Measurements from ENCODE around the gene PHACTR4. TPM values are rescaled to one million over a fixed set of nuclear protein-coding genes. Genes with fewer than 3 reads are reported as not detected.
A peak's percentile ranks its signal among the peaks of the same experiment; 100 is the strongest.

PHACTR4 gene
- total RNA-seq = 4.4 and 6.9 TPM in 2 replicates
- 5.5 and 8.4 TPM in 2 replicates for polyA plus RNA-seq
- polyA plus RNA-seq (2012) = 13.5 and 13.6 TPM in 2 replicates
- 20.1 and 30.6 TPM in 2 replicates for polyA minus RNA-seq (ENCODE audit: low replicate concordance)

GRCh38 chr1:28369371-28370238 lies at the start of gene PHACTR4:
Gene PHACTR4, plus strand, starts transcription at chr1:28369740. Its CDS starts 37,708 bp downstream, at chr1:28407448.
- H3K27me3 ChIP-seq (ENCODE audit: control insufficient read depth, insufficient read depth, low read length) = no peaks in the 10 kb centered on the region
- H3K36me3 ChIP-seq (ENCODE audit: control insufficient read depth, insufficient read depth, low read length) = no peaks in the 10 kb centered on the region
- peak within 1 kb of the TSS; percentile 87 for H3K27ac ChIP-seq (ENCODE audit: insufficient read depth, low read length)
- peak; percentile 91 to 93 for DNase-seq (ENCODE audit: low read depth in 2 of 2)
- TF ChIP-seq, protein P1, sequence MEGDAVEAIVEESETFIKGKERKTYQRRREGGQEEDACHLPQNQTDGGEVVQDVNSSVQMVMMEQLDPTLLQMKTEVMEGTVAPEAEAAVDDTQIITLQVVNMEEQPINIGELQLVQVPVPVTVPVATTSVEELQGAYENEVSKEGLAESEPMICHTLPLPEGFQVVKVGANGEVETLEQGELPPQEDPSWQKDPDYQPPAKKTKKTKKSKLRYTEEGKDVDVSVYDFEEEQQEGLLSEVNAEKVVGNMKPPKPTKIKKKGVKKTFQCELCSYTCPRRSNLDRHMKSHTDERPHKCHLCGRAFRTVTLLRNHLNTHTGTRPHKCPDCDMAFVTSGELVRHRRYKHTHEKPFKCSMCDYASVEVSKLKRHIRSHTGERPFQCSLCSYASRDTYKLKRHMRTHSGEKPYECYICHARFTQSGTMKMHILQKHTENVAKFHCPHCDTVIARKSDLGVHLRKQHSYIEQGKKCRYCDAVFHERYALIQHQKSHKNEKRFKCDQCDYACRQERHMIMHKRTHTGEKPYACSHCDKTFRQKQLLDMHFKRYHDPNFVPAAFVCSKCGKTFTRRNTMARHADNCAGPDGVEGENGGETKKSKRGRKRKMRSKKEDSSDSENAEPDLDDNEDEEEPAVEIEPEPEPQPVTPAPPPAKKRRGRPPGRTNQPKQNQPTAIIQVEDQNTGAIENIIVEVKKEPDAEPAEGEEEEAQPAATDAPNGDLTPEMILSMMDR (conservative IDR thresholded peaks at IDR 0.05 in 1 of 2, IDR thresholded peaks at IDR 0.05 in 1 of 2; ENCODE audit: low read depth in 1 of 2, low read length in 2 of 2) = no peak
- no peak for TF ChIP-seq EZH2 (IDR thresholded peaks at IDR 0.05; ENCODE audit: low read length, missing control alignments)
- no peaks in the 10 kb centered on the region for H3K9me3 ChIP-seq (ENCODE audit: control insufficient read depth, insufficient read depth, low read depth, low read length)
- peak within 1 kb of the TSS; percentile 95 for H3K4me2 ChIP-seq (ENCODE audit: extremely low read depth, insufficient read depth, low read length)
- no peaks in the 10 kb centered on the region for H4K20me1 ChIP-seq (ENCODE audit: control insufficient read depth, extremely low read depth, insufficient read depth, low read length)
- peak within 1 kb of the TSS; percentile 67 to 87 (median 76) for H3K4me3 ChIP-seq (replicated peaks in 1 of 4; ENCODE audit: control extremely low read depth in 1 of 4, insufficient read depth in 1 of 4, low read depth in 3 of 4, low read length in 4 of 4)
- no peaks in the 10 kb centered on the region for H3K4me1 ChIP-seq (ENCODE audit: control insufficient read depth, extremely low read depth, insufficient read depth, low read length)
- peak within 1 kb of the TSS; percentile 79 for H3K9ac ChIP-seq (ENCODE audit: insufficient read depth, low read length)
- H3K79me2 ChIP-seq (ENCODE audit: control insufficient read depth, insufficient read depth, low read length) = peaks cover 23% of the 10 kb centered on the region
- peak within 1 kb of the TSS; percentile 99 for H2AFZ ChIP-seq (ENCODE audit: low read length)

DNA sequence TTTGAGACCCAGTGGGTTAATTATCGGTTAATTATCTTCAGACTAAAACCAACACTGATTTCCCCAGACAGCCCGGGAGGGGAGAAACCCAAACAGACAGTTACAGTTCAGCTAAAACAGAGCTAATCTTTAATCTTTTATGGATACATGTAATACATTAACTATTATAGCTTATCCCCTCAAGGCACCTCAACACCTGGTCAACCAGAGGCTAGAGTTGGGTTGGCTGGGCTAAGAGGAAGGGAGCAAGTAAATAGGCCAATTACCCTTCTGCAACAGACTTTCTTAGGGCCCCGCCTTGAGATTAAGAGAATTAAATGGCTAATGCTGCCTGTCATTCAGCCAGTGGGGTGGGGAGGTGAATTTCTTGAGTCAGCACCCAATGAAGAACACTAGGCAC lies 47.3 kb upstream of the PHACTR4 start:
- H3K4me1 ChIP-seq (ENCODE audit: control insufficient read depth, extremely low read depth, insufficient read depth, low read length) = no peaks in the 10 kb centered on the region
- no peak for DNase-seq (ENCODE audit: low read depth in 2 of 2)
- no peak overlapping the region for H3K27ac ChIP-seq (ENCODE audit: insufficient read depth, low read length)
- H3K27me3 ChIP-seq (ENCODE audit: control insufficient read depth, insufficient read depth, low read length) = no peaks in the 10 kb centered on the region
- H3K9ac ChIP-seq (ENCODE audit: insufficient read depth, low read length) = no peak overlapping the region
- no peak overlapping the region for H3K4me2 ChIP-seq (ENCODE audit: extremely low read depth, insufficient read depth, low read length)
- no peaks in the 10 kb centered on the region for H4K20me1 ChIP-seq (ENCODE audit: control insufficient read depth, extremely low read depth, insufficient read depth, low read length)
- no peak overlapping the region for H3K4me3 ChIP-seq (replicated peaks in 1 of 4; ENCODE audit: control extremely low read depth in 1 of 4, insufficient read depth in 1 of 4, low read depth in 3 of 4, low read length in 4 of 4)
- H3K79me2 ChIP-seq (ENCODE audit: control insufficient read depth, insufficient read depth, low read length) = no peaks in the 10 kb centered on the region
- H3K36me3 ChIP-seq (ENCODE audit: control insufficient read depth, insufficient read depth, low read length) = no peaks in the 10 kb centered on the region
- H2AFZ ChIP-seq (ENCODE audit: low read length) = no peak overlapping the region
- H3K9me3 ChIP-seq (ENCODE audit: control insufficient read depth, insufficient read depth, low read depth, low read length) = no peaks in the 10 kb centered on the region
- TF ChIP-seq EZH2 (IDR thresholded peaks at IDR 0.05; ENCODE audit: low read length, missing control alignments) = no peak
- TF ChIP-seq, protein P1 (conservative IDR thresholded peaks at IDR 0.05 in 1 of 2, IDR thresholded peaks at IDR 0.05 in 1 of 2; ENCODE audit: low read depth in 1 of 2, low read length in 2 of 2) = no peak

DNA sequence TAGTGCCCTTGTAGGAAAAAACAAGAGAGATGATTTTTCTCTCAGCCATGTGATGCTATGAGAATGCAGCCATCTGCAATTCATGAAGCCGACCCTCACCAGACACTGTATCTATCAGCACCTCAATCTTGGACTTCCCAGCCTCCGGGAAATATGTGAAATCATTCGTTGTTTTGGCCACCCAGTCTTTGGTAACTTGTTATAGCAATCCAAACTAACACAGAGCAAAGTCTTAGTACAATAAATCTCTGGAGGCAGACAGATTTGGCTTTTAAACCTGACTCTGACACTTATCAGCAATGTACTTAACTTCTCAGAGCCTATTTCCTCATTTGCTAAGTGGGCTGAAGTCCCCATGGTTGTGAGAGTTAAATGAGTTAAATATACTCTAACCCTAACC lies 45.8 kb upstream of the PHACTR4 start:
- Histone ChIP-seq H3K79me2 (ENCODE audit: control insufficient read depth, insufficient read depth, low read length) (no peaks in the 10 kb centered on the region), H3K27me3 (ENCODE audit: control insufficient read depth, insufficient read depth, low read length) (no peaks in the 10 kb centered on the region), H3K36me3 (ENCODE audit: control insufficient read depth, insufficient read depth, low read length) (no peaks in the 10 kb centered on the region), H3K9me3 (ENCODE audit: control insufficient read depth, insufficient read depth, low read depth, low read length) (no peaks in the 10 kb centered on the region), H4K20me1 (ENCODE audit: control insufficient read depth, extremely low read depth, insufficient read depth, low read length) (no peaks in the 10 kb centered on the region), H3K4me3 (replicated peaks in 1 of 4; ENCODE audit: control extremely low read depth in 1 of 4, insufficient read depth in 1 of 4, low read depth in 3 of 4, low read length in 4 of 4) (no peak overlapping the region), H3K4me1 (ENCODE audit: control insufficient read depth, extremely low read depth, insufficient read depth, low read length) (no peaks in the 10 kb centered on the region), H3K9ac (ENCODE audit: insufficient read depth, low read length) (no peak overlapping the region), H3K27ac (ENCODE audit: insufficient read depth, low read length) (no peak overlapping the region), H2AFZ (ENCODE audit: low read length) (no peak overlapping the region), H3K4me2 (ENCODE audit: extremely low read depth, insufficient read depth, low read length) (no peak overlapping the region)
- no peak for DNase-seq (ENCODE audit: low read depth in 2 of 2)
- TF ChIP-seq, protein P1 (conservative IDR thresholded peaks at IDR 0.05 in 1 of 2, IDR thresholded peaks at IDR 0.05 in 1 of 2; ENCODE audit: low read depth in 1 of 2, low read length in 2 of 2) = no peak
- no peak for TF ChIP-seq EZH2 (IDR thresholded peaks at IDR 0.05; ENCODE audit: low read length, missing control alignments)

All from fibroblast of lung (primary cell).